Activated T-helper 9 cell treated with anti-CD3 and anti-CD28 coated beads, Interleukin-2, amount 50 U/mL, for 16 hours (primary cell): ENCODE data around the gene SYF2.
A peak's percentile ranks its signal among the peaks of the same experiment; 100 is the strongest.
"Not testable (repeated sequence)": the region's sequence is repeated elsewhere in the genome, so short reads cannot be mapped to it uniquely, and the experiment has no call there.

Source experiments
- DNase-seq: peaks from one replicate; pipeline ENCODE4 v3.0.0-alpha.2; 2020; ENCODE audit warnings: low read depth

The SYF2 gene

DNA sequence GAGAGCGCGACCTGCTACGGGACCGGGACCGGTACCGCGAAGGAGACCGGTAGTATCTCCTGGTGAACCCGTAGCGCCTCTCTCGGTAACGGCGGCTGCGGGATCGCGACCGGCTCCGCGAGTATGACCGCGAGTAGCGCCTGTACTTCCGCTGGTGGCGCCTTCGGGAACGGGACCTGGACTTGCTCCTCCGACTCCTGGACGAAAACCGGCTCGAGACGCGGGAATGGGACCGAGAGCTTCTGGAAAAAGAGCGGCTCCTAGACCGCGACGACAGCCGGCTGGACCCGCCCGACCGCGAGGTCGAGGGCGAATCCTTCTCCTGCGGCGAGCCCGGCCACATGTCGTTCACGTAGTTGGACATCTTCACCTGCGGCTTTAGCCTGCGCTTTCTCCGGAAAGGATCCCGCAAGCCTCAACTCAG, 14.3 kb upstream of the SYF2 start:
- no peak for DNase-seq

- no peak for DNase-seq
These were observed 13.7 kb upstream of the SYF2 start for GRCh38 chr1:25245809-25246599.

DNA sequence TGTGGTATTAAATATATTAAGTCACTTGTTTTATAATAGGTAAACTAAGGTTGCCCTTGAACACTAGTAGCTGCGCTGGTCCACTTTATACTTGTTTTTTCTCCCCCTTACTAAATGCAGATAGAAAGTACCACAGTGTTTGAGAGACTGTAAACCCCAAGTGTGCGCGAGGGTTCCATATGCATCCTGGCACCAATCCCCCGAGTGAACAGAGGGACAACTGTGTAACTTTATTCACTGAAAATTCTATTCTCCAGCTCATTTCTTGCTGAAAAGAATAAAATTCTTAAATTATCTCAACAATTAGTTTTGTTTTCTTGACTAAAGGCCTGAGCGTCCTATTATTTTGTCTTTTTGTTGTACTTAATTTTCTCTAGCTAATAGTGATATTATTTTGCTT, 13.1 kb upstream of the SYF2 start:
- no peak for DNase-seq

DNA sequence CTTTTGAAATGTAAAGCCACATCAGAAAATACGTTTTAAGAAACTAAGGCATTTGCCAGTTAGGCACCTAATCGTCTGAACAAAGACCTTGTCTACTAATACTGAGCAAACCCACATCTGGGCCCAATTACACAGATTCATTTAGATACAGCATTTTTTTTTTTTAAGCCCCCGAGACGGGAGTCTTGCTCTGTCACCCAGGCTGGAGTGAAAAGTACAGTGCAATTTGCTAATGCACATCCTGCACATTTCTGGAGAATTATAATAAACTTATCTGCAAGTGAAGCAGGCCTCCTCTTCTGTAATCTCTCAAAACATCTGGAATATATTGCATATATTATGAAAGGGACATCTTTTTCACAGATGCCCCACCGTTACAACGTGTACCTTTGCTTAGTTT, 11.6 kb upstream of the SYF2 start:
- no peak for DNase-seq

- peak; percentile 80 for DNase-seq
These were observed 7.6 kb upstream of the SYF2 start for GRCh38 chr1:25239681-25240541.

GRCh38 chr1:25238046-25238445, 5.7 kb upstream of the SYF2 start:
- DNase-seq, result no peak

- DNase-seq, result not testable (repeated sequence)
These were observed 4.0 kb upstream of the SYF2 start for GRCh38 chr1:25236261-25236660.

- not testable (repeated sequence) for DNase-seq
These were observed 3.1 kb upstream of the SYF2 start for GRCh38 chr1:25235411-25235810.

DNA sequence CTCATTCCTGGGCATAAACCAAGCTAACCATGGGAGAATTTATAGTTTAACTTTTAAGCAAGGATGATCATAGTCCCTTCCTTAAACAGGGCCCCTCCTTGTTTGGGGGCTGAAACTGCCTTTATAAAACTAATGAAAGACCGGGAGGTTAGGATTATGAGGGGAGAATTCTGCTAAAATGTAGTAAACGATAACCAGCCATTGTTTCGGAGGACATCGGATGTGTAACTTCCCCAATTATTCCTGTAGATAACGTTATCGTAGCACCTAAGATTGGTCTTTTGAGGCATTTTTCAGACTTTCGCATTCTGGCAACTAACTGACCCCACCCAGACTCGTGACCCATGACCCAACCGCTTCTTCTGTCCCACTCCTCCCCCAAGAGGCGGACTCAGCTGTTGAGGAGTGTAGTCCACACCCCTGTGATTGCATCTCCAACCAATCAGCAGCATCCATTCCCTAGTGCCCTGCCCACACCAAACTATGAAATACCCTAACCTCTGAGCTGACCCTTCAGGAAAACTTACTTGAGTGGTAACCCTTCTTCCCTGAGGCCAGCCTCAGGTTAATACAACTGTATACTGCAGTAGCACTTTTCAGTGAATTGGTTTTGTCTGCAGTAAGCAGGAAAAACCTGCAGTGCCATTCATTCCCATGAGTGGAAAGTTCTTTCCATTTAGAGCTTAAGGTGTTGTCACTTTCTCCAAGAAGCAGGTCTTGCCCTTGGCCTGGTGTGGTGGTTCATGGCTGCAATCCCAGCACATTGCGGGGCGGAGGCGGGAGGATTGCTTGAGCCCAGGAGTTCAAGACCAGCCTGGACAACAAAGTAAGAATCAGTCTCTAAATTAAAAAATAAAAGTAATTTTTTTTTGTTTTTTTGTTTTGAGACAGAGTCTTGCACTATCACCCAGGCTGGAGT, 823 bp upstream of the SYF2 start:
- peak; percentile 16 for DNase-seq

GRCh38 chr1:25223471-25223870, 8.8 kb downstream of the SYF2 start:
- DNase-seq, result no peak

DNA sequence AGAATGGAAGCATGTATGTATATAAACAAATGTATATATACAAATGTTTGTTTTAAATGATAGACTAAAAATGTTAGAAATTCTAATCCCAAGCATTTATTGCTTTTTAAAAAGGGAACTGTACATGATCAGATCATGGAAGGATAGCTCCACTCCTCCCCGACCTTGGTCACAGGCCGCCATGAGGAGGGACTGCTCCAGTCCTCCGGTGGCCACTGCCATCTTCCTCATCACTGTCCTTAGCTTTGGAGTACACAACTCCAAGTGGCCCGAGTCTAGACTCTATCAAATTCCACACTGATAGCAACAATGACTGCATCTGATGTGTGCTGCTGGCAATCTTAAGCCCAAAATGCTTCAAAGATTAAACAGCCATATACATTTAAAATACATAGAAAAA, 9.7 kb downstream of the SYF2 start:
- DNase-seq, result no peak

- DNase-seq, result no peak
These were observed 11.6 kb downstream of the SYF2 start for GRCh38 chr1:25220666-25221065.

DNA sequence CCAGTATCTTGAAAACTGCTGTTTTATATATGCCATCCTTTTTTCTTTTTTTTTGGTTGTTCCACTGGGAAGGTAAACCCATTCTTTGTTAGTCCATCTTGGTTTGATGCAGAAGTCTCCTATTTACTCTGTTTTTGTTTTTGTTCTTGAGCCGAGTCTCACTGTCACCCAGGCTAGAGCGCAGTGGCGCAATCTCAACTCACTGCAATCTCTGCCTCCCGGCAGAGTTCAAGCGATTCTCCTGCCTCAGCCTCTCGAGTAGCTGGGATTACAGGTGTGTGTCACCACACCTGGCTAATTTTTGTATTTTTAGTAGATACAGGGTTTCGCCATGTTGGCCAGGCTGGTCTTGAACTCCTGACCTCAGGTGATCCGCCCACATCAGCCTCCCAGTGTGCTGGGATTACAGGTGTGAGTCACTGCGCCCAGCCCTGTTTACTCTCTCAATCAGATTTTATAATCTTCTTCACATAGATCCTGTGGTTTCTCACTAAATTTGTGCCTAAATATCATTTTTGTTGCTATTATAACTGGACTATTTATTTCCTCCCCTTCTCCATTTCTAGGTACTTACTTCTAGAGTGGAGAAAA, 12.5 kb downstream of the SYF2 start:
- DNase-seq, result no peak

DNA sequence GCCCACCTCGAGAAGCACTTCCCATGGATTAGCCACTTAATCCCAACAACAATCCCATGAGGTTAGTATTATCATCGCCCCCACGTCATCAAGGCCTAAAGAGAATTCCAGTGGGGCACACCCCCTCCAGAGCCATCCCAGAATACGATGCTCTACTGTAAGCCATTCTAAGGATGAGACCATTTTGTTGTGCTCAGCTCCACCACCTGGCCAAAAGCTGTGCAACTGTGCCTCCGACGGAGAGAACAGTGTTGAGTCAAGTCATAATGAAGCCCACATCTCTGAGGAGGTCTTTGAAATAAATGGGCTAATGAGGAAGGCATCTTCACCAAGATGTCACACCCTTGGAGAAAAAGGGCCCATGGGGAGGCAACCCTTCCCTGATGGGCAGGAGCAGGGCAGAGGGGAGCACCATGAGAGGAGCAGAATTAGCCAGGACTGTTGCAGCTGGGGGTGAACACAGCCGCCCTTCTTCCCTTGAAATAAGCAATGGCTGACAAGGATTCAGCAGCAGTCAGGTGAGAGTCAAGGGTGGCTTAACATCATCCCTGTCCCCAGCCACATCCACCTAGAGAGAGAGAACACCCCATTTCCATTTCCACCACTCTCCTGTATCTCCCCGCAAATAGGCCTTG, 14.6 kb downstream of the SYF2 start:
- no peak for DNase-seq

DNA sequence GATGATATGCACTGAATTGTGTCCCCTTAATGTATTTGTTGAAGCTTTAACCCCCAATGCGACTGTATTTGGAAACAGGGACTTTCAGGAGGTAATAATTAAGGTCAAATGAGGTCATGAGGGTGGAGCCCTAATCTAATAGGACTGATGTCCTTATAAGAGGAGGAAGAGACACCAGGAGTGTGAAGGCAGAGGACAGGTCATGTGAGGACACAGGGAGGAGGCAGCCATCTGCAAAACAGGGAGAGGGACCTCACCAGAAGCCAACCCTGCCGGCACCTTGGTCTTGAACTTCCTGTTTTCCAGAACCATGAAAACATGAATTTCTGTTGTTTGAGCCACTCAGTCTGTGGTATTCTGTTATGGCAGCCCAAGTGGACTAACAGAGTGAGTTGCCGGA, 15.3 kb downstream of the SYF2 start:
- DNase-seq, result no peak

GRCh38 chr1:25216123-25216522, 16.2 kb downstream of the SYF2 start:
- DNase-seq, result no peak

- DNase-seq, result no peak
These were observed 19.6 kb downstream of the SYF2 start for GRCh38 chr1:25212725-25213124.

GRCh38 chr1:25210728-25211127, 21.6 kb downstream of the SYF2 start:
- no peak for DNase-seq

GRCh38 chr1:25209516-25209915, 22.8 kb downstream of the SYF2 start:
- DNase-seq, result no peak

DNA sequence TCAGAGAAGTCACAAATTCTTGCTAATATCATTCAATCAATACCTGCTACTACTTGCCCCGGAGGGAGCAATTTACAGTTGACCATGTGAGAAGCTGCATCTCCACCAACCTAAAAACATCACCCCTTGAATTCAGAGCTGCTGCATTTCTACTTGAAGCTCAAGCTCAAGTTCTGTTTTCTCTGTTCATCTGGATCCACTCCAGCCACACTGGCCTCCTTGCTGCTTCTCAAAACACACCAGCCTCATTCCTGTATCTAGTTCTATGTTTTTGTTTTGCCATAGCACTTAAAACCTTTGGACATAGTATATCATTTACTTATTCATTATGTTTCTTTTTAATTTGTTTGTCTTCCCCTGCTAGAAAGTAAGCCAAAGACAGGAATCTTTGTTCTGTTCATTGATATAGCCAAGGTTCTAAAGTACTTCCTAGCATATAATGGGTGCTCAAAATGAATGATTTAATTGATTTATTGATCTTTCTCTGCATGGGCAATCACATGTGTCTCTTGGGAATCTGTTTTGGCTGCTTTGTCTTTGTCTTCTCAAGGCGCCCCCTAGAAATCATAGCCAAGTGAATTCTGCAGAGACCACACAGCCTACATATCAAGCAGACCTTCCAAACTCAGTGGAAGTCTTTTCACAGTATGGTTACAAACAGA, 23.6 kb downstream of the SYF2 start:
- DNase-seq, result no peak

- DNase-seq, result no peak
These were observed 24.2 kb downstream of the SYF2 start for GRCh38 chr1:25208092-25208491.
